Astrocyte (in vitro differentiated cells and primary cell): ENCODE data around the gene KCTD13. TPM values are rescaled to one million over a fixed set of nuclear protein-coding genes. Genes with fewer than 3 reads are reported as not detected.
"Not testable (repeated sequence)": the region's sequence is repeated elsewhere in the genome, so short reads cannot be mapped to it uniquely, and the experiment has no call there.

Experiments
- DNase-seq: peaks from one replicate; pipeline ENCODE4 v3.0.0-alpha.2; 2010; ENCODE audit warnings: low read depth
- FAIRE-seq: peaks from 2 replicates; lab custom pipeline; 2011; peaks lifted over from hg19 to GRCh38; lab: Jason Lieb, UNC
- H2AFZ ChIP-seq: 2 replicates; pipeline ENCODE4 v1.6.0; 2012; ENCODE audit warnings: low read depth, low read length, inconsistent platforms
- H3K27ac ChIP-seq: 2 replicates; pipeline ENCODE4 v1.5.1; 2011; ENCODE audit warnings: low read depth, low read length, inconsistent platforms
- H3K27me3 ChIP-seq: 2 replicates; pipeline ENCODE4 v1.6.0; 2011; ENCODE audit warnings: low read length, inconsistent platforms; ENCODE audit not compliant: insufficient read depth
- H3K36me3 ChIP-seq: 2 replicates; pipeline ENCODE4 v1.5.1; 2011; ENCODE audit warnings: low read length, inconsistent platforms; ENCODE audit not compliant: insufficient read depth
- H3K4me1 ChIP-seq: 2 replicates; pipeline ENCODE4 v1.5.1; 2011; ENCODE audit warnings: low read length, inconsistent platforms; ENCODE audit not compliant: insufficient read depth
- H3K4me2 ChIP-seq: 2 replicates; pipeline ENCODE4 v1.6.0; 2012; ENCODE audit warnings: low read length, inconsistent platforms
- H3K4me3 ChIP-seq: 2 replicates; pipeline ENCODE4 v1.5.1; 2011; ENCODE audit warnings: low read depth, mild to moderate bottlenecking, low read length, inconsistent platforms; ENCODE audit not compliant: insufficient read depth
- H3K79me2 ChIP-seq: 2 replicates; pipeline ENCODE4 v1.6.0; 2012; ENCODE audit warnings: mild to moderate bottlenecking, low read length, inconsistent platforms; ENCODE audit not compliant: insufficient read depth
- H3K9ac ChIP-seq: 2 replicates; pipeline ENCODE4 v1.6.0; 2012; ENCODE audit warnings: mild to moderate bottlenecking, low read length, inconsistent platforms
- H3K9me3 ChIP-seq: 2 replicates; pipeline ENCODE4 v1.5.1; 2012; ENCODE audit warnings: low read depth, mild to moderate bottlenecking, low read length, inconsistent platforms; ENCODE audit not compliant: insufficient read depth
- H4K20me1 ChIP-seq: 2 replicates; pipeline ENCODE4 v1.6.0; 2012; ENCODE audit warnings: low read length, inconsistent platforms; ENCODE audit not compliant: insufficient read depth
- H3K27ac Mint-ChIP-seq: one replicate; pipeline ENCODE4 v1.8.0; 2021; ENCODE audit warnings: mild to moderate bottlenecking, mixed read lengths; ENCODE audit not compliant: unreplicated experiment
- H3K27me3 Mint-ChIP-seq: one replicate; pipeline ENCODE4 v1.8.0; 2021; ENCODE audit warnings: low read depth, mixed read lengths; ENCODE audit not compliant: unreplicated experiment
- H3K36me3 Mint-ChIP-seq: one replicate; pipeline ENCODE4 v1.8.0; 2021; ENCODE audit warnings: low read depth, mixed read lengths; ENCODE audit not compliant: unreplicated experiment
- H3K4me1 Mint-ChIP-seq: one replicate; pipeline ENCODE4 v1.8.0; 2021; ENCODE audit warnings: low read depth, mixed read lengths; ENCODE audit not compliant: unreplicated experiment
- H3K4me3 Mint-ChIP-seq: one replicate; pipeline ENCODE4 v1.8.0; 2021; ENCODE audit warnings: mild to moderate bottlenecking, moderate library complexity, mixed read lengths; ENCODE audit not compliant: unreplicated experiment
- H3K9me3 Mint-ChIP-seq: one replicate; pipeline ENCODE4 v1.8.0; 2021; ENCODE audit warnings: mild to moderate bottlenecking, mixed read lengths; ENCODE audit not compliant: unreplicated experiment
- EZH2 ChIP-seq: IDR thresholded peaks from 2 replicates; pipeline ENCODE4 v1.6.1; 2012; ENCODE audit warnings: mild to moderate bottlenecking, low read length, inconsistent platforms; ENCODE audit not compliant: insufficient read depth
- total RNA-seq: library from RNA; stranded (reverse); gene quantifications from 2 replicates; pipeline ENCODE4 v1.2.1, GENCODE V29; 2021
- TF ChIP-seq, protein P1 (sequence below): IDR thresholded peaks from 2 replicates; pipeline ENCODE4 v1.5.1; 2011; ENCODE audit warnings: low read depth, mild to moderate bottlenecking, inconsistent platforms, low read length, moderate library complexity; ENCODE audit not compliant: insufficient read depth

Gene KCTD13
- total RNA-seq, 1 donor from 2014 or later: 27.1 TPM

DNA sequence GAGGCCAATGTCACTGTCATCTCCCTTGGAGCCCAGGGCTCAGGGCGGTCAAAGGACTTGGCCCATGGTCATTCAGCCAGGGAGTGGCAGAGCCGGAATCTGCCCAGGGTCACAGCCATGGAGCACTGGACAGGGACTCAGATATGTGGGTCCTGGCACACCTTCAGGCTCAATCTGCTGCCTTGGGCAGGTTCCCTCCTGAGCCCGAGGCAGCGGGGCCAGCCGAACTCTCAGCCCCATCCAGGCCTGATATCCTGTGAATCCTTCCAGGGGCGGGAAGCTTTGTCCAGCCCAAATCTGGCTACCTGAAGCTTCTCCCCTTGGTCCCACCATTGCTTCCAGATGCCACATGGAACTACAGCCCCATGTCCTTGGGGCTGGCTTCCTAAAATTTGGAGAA lies 50.8 kb downstream of the KCTD13 start:
- TF ChIP-seq, protein P1, sequence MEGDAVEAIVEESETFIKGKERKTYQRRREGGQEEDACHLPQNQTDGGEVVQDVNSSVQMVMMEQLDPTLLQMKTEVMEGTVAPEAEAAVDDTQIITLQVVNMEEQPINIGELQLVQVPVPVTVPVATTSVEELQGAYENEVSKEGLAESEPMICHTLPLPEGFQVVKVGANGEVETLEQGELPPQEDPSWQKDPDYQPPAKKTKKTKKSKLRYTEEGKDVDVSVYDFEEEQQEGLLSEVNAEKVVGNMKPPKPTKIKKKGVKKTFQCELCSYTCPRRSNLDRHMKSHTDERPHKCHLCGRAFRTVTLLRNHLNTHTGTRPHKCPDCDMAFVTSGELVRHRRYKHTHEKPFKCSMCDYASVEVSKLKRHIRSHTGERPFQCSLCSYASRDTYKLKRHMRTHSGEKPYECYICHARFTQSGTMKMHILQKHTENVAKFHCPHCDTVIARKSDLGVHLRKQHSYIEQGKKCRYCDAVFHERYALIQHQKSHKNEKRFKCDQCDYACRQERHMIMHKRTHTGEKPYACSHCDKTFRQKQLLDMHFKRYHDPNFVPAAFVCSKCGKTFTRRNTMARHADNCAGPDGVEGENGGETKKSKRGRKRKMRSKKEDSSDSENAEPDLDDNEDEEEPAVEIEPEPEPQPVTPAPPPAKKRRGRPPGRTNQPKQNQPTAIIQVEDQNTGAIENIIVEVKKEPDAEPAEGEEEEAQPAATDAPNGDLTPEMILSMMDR: no peak
- no peak for TF ChIP-seq EZH2
- DNase-seq (no peak), FAIRE-seq (no peak)
- no peak overlapping the region for H2AFZ ChIP-seq
- H3K27ac ChIP-seq: no peak overlapping the region
- no peak overlapping the region for H3K4me3 Mint-ChIP-seq
- H4K20me1 ChIP-seq: no peaks in the 10 kb centered on the region
- H3K9me3 ChIP-seq: no peaks in the 10 kb centered on the region
- peaks cover 15% of the 10 kb centered on the region for H3K27me3 ChIP-seq
- peaks cover 2% of the 10 kb centered on the region for H3K9me3 Mint-ChIP-seq
- H3K4me2 ChIP-seq: no peak overlapping the region
- H3K36me3 Mint-ChIP-seq: peaks cover 11% of the 10 kb centered on the region
- H3K9ac ChIP-seq: no peak overlapping the region
- no peak overlapping the region for H3K27ac Mint-ChIP-seq
- H3K27me3 Mint-ChIP-seq: peaks cover 20% of the 10 kb centered on the region
- H3K36me3 ChIP-seq: no peaks in the 10 kb centered on the region
- H3K4me1 ChIP-seq: no peaks in the 10 kb centered on the region
- H3K4me3 ChIP-seq: no peak overlapping the region
- H3K79me2 ChIP-seq: no peaks in the 10 kb centered on the region
- no peaks in the 10 kb centered on the region for H3K4me1 Mint-ChIP-seq

DNA sequence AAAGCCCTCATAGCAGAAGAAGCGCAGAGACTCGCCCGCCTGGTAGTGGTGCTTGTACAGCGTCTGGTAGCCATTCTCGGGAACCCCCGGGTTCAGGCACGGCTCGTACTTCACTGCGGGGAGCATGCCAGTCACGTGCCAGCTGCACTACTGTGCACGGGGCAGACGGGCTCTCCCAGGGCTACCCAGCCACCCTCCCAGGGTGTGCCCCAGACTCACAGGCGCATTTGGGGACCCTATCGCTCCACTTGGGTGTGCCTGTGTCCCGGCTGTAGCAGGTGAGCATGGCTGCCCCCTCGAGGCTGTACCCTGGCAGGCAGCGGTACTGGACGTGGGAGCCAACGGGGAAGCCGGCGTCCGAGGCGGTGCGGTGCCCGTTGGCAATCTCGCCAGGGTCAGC lies 52.7 kb downstream of the KCTD13 start:
- Histone ChIP-seq H3K4me1 (no peaks in the 10 kb centered on the region), H3K27me3 (peaks cover 15% of the 10 kb centered on the region), H3K79me2 (no peaks in the 10 kb centered on the region), H3K9me3 (no peaks in the 10 kb centered on the region), H4K20me1 (no peaks in the 10 kb centered on the region), H2AFZ (no peak overlapping the region), H3K9ac (no peak overlapping the region), H3K4me3 (no peak overlapping the region), H3K4me2 (no peak overlapping the region), H3K27ac (no peak overlapping the region), H3K36me3 (no peaks in the 10 kb centered on the region)
- no peak for DNase-seq
- Mint-ChIP-seq H3K4me3 (no peak overlapping the region), H3K27ac (no peak overlapping the region), H3K4me1 (no peaks in the 10 kb centered on the region), H3K36me3 (peaks cover 8% of the 10 kb centered on the region), H3K9me3 (peaks cover 2% of the 10 kb centered on the region), H3K27me3 (peaks cover 20% of the 10 kb centered on the region)
- TF ChIP-seq, protein P1: no peak
- TF ChIP-seq EZH2: no peak
- FAIRE-seq: no peak

DNA sequence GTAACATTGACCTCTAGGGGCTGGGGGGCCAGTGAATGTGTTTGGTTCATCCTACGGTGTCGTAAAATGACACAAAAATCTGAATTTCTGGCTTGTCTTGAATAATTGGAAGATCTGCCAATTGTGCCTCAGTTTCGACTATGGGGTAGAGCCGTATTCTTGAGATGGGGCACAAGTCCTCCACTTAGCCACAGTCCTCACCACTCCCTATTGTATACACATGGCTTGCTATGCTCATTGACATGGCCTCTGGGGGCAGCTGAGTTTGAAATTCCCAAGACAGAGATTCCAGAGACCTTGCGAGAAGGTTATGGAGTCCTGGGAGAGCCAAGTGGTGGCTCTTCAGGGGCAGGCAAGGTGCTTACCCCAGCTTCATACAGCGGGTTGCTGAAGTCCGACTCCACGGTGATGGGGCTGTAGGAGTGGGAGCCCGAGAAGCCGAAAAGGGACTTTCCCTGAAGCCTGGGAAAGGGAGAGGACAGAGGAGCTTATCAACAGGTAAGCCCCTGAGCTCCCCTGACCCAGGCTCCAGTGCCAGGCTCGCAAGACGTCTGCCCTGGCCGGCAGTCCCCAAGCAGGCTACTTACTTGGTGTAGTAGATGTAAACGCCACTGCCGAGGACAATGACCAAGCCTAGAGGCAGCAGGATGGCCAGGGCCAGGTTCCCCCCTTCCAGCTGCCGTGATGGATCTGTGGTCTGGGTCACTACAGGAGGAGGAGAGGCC lies 54.0 kb downstream of the KCTD13 start:
- H3K4me3 ChIP-seq: no peak overlapping the region
- H3K36me3 Mint-ChIP-seq: peaks cover 6% of the 10 kb centered on the region
- H3K36me3 ChIP-seq: no peaks in the 10 kb centered on the region
- no peaks in the 10 kb centered on the region for H3K4me1 ChIP-seq
- no peak overlapping the region for H3K4me3 Mint-ChIP-seq
- H3K27ac Mint-ChIP-seq: no peak overlapping the region
- peaks cover 9% of the 10 kb centered on the region for H3K27me3 ChIP-seq
- TF ChIP-seq, protein P1: no peak
- no peak for TF ChIP-seq EZH2
- H4K20me1 ChIP-seq: no peaks in the 10 kb centered on the region
- H3K9me3 Mint-ChIP-seq: no peaks in the 10 kb centered on the region
- no peak for DNase-seq
- H3K9me3 ChIP-seq: no peaks in the 10 kb centered on the region
- no peaks in the 10 kb centered on the region for H3K4me1 Mint-ChIP-seq
- no peak overlapping the region for H2AFZ ChIP-seq
- no peak overlapping the region for H3K27ac ChIP-seq
- H3K27me3 Mint-ChIP-seq: peaks cover 16% of the 10 kb centered on the region
- no peak for FAIRE-seq
- no peak overlapping the region for H3K9ac ChIP-seq
- no peaks in the 10 kb centered on the region for H3K79me2 ChIP-seq
- H3K4me2 ChIP-seq: no peak overlapping the region

GRCh38 chr16:29869067-29869466 lies 57.0 kb downstream of the KCTD13 start:
- H2AFZ ChIP-seq, H3K4me1 ChIP-seq, H3K4me3 Mint-ChIP-seq, H3K27me3 Mint-ChIP-seq, H3K4me1 Mint-ChIP-seq, H3K36me3 Mint-ChIP-seq, H4K20me1 ChIP-seq, FAIRE-seq, H3K79me2 ChIP-seq, H3K9me3 Mint-ChIP-seq, H3K27ac Mint-ChIP-seq, H3K4me3 ChIP-seq, H3K27me3 ChIP-seq, H3K36me3 ChIP-seq, H3K9ac ChIP-seq, H3K9me3 ChIP-seq, H3K27ac ChIP-seq, H3K4me2 ChIP-seq, DNase-seq: not testable (repeated sequence)
